HEK293 (cell line): ENCODE results near the gene ISOC2.

Experiments
- CTCF ChIP-seq: fragments of 450-650 bp; formaldehyde crosslinking; IDR thresholded peaks from 2 replicates; pipeline ENCODE4 v1.5.1; 2016; ENCODE audit warnings: missing biosample characterization, missing genetic modification characterization
- ELK4 ChIP-seq: IDR thresholded peaks from 2 replicates; pipeline ENCODE4 v1.6.1; 2011; ENCODE audit warnings: mild to moderate bottlenecking, low read depth, low read length, borderline replicate concordance
- KLF16 ChIP-seq: fragments of 450-650 bp; formaldehyde crosslinking; IDR thresholded peaks from 2 replicates; pipeline ENCODE4 v1.5.1; 2017; ENCODE audit warnings: missing biosample characterization, missing genetic modification characterization
- SP3 ChIP-seq: fragments of 450-650 bp; formaldehyde crosslinking; IDR thresholded peaks from 2 replicates; pipeline ENCODE4 v1.5.1; 2016; ENCODE audit warnings: missing biosample characterization, missing genetic modification characterization
- ZFP37 ChIP-seq: fragments of 450-650 bp; formaldehyde crosslinking; IDR thresholded peaks from 2 replicates; pipeline ENCODE4 v1.5.1; 2016; ENCODE audit warnings: missing biosample characterization, missing genetic modification characterization
- ZNF146 ChIP-seq: fragments of 450-650 bp; formaldehyde crosslinking; IDR thresholded peaks from 2 replicates; pipeline ENCODE4 v1.5.1; 2016; ENCODE audit warnings: missing biosample characterization, missing genetic modification characterization
- TF ChIP-seq, protein P1 (sequence below): fragments of 450-650 bp; formaldehyde crosslinking; IDR thresholded peaks from 2 replicates; pipeline ENCODE4 v1.5.1; 2016; ENCODE audit warnings: missing biosample characterization, missing genetic modification characterization
- TF ChIP-seq, protein P2 (sequence below): fragments of 450-650 bp; formaldehyde crosslinking; optimal IDR thresholded peaks from 2 replicates; pipeline ENCODE3; 2016; ENCODE audit warnings: missing biosample characterization, mild to moderate bottlenecking, missing genetic modification characterization

- TF ChIP-seq CTCF (tag by site-specific recombination) (no peak), KLF16 (tag by site-specific recombination) (no peak), ELK4 (no peak), ZFP37 (tag by site-specific recombination) (no peak), SP3 (tag by site-specific recombination) (no peak), ZNF146 (tag by site-specific recombination) (no peak)
- TF ChIP-seq, protein P1, sequence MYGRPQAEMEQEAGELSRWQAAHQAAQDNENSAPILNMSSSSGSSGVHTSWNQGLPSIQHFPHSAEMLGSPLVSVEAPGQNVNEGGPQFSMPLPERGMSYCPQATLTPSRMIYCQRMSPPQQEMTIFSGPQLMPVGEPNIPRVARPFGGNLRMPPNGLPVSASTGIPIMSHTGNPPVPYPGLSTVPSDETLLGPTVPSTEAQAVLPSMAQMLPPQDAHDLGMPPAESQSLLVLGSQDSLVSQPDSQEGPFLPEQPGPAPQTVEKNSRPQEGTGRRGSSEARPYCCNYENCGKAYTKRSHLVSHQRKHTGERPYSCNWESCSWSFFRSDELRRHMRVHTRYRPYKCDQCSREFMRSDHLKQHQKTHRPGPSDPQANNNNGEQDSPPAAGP (tag by site-specific recombination), result no peak
- TF ChIP-seq, protein P2, sequence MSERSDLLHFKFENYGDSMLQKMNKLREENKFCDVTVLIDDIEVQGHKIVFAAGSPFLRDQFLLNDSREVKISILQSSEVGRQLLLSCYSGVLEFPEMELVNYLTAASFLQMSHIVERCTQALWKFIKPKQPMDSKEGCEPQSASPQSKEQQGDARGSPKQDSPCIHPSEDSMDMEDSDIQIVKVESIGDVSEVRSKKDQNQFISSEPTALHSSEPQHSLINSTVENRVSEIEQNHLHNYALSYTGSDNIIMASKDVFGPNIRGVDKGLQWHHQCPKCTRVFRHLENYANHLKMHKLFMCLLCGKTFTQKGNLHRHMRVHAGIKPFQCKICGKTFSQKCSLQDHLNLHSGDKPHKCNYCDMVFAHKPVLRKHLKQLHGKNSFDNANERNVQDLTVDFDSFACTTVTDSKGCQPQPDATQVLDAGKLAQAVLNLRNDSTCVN (tag by site-specific recombination), result no peak
Observed at GRCh38 chr19:55456347-55456746, 5.1 kb downstream of the ISOC2 start.
